Measurements from ENCODE around the gene NENF. TPM values are rescaled to one million over a fixed set of nuclear protein-coding genes. Genes with fewer than 3 reads are reported as not detected.

The NENF gene
- total RNA-seq, 1 experiment from 2014 or later = 72.4 TPM

- POLR2A ChIA-PET = interaction anchor here (0.8 kb wide), 1 partner anchor 753 kb away, joined by 3 read pairs; no protein-coding TSS in a partner anchor
- in situ Hi-C loops (cut with HindIII; ENCODE audit: low pct_unique_long_range_greater_than_20kb, low sequenced_read_pairs) (no loop called here), intact Hi-C loops (cut with micrococcal nuclease; ENCODE audit: unreplicated experiment) (loop anchor here (5.0 kb wide), 1 partner anchor 109 kb away; no protein-coding TSS in a partner anchor)
- no peaks in the 10 kb centered on the region for H3K27me3 ChIP-seq (ENCODE audit: control insufficient read depth, insufficient read depth, low read length)
- BruUV-seq (replicated peaks) = no TSS peak
- H3K4me3 ChIP-seq (ENCODE audit: low read depth in 2 of 2, low read length in 2 of 2) = no peak overlapping the region
- H3K4me1 ChIP-seq (ENCODE audit: control insufficient read depth, insufficient read depth, low read length) = peaks cover 28% of the 10 kb centered on the region
- no peak for ATAC-seq
- H3K36me3 ChIP-seq (ENCODE audit: control insufficient read depth, insufficient read depth, low read length) = no peaks in the 10 kb centered on the region
- H3K27ac ChIP-seq (ENCODE audit: low read length) = peak overlapping the region; percentile 59; the same call in 1 of the 2 replicates
- CTCF ChIA-PET = no interaction called here
- no peak for DNase-seq (ENCODE audit: low read depth, low spot score)
- TF ChIP-seq POLR2AphosphoS5 (IDR thresholded peaks at IDR 0.05; ENCODE audit: low read depth, low read length) (no peak), CTCF (IDR thresholded peaks at IDR 0.05) (no peak), TCF7L2 (IDR thresholded peaks at IDR 0.05; ENCODE audit: low read depth, low read length) (no peak), SIN3A (IDR thresholded peaks at IDR 0.05; ENCODE audit: borderline replicate concordance, insufficient read depth, low read depth, low read length) (no peak)
- TF ChIP-seq, protein P1, sequence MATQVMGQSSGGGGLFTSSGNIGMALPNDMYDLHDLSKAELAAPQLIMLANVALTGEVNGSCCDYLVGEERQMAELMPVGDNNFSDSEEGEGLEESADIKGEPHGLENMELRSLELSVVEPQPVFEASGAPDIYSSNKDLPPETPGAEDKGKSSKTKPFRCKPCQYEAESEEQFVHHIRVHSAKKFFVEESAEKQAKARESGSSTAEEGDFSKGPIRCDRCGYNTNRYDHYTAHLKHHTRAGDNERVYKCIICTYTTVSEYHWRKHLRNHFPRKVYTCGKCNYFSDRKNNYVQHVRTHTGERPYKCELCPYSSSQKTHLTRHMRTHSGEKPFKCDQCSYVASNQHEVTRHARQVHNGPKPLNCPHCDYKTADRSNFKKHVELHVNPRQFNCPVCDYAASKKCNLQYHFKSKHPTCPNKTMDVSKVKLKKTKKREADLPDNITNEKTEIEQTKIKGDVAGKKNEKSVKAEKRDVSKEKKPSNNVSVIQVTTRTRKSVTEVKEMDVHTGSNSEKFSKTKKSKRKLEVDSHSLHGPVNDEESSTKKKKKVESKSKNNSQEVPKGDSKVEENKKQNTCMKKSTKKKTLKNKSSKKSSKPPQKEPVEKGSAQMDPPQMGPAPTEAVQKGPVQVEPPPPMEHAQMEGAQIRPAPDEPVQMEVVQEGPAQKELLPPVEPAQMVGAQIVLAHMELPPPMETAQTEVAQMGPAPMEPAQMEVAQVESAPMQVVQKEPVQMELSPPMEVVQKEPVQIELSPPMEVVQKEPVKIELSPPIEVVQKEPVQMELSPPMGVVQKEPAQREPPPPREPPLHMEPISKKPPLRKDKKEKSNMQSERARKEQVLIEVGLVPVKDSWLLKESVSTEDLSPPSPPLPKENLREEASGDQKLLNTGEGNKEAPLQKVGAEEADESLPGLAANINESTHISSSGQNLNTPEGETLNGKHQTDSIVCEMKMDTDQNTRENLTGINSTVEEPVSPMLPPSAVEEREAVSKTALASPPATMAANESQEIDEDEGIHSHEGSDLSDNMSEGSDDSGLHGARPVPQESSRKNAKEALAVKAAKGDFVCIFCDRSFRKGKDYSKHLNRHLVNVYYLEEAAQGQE (IDR thresholded peaks at IDR 0.05; ENCODE audit: insufficient read depth in 1 of 2, low read depth in 2 of 2, low read length in 1 of 2) = no peak
- no peaks in the 10 kb centered on the region for H3K9me3 ChIP-seq (ENCODE audit: control insufficient read depth, insufficient read depth, low read depth, low read length)
Observed at GRCh38 chr1:212487774-212488435, 55.2 kb downstream of the NENF start.

DNA sequence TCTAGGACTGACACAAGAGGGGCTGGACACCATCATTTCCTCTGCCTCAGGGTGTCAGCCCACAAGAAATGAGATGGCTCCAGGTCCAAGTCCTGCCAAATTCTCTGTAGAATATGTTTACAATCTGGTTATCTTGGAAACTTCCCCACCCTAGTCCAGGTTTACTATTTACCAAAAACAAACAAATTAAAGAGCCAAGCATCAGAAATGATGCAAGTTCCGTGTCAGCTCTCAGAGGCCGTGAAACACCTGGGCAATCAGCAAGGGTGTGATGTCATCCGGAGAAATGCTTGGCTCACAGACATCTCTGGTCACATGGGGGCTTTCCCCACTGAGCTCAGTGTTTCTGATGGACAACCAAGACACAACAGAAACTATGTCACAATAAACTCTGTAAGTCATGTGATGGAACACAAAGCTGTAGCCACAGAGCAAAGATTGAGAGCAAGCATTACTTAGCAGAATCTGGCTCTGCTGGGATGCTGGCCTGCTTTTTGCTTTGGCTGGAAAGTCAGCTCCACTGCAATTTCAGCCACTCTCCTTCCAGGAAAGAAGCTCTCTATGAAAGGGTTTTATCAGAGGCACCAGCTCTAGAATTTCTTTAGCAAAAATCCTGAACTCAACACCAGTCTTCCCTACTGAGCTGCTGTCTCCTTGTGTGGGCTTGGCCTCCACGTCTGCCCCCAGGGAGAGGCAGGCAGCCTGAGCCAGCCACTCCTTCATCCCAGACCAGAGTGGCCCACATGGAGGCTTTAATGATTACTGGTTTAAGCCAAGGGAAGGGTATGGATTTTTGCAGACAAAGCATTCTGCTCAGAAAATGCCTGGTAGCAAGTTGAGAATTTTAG lies 55.9 kb downstream of the NENF start:
- no TSS peak for BruUV-seq (replicated peaks)
- Histone ChIP-seq H3K36me3 (ENCODE audit: control insufficient read depth, insufficient read depth, low read length) (no peaks in the 10 kb centered on the region), H3K9me3 (ENCODE audit: control insufficient read depth, insufficient read depth, low read depth, low read length) (no peaks in the 10 kb centered on the region), H3K4me3 (ENCODE audit: low read depth in 2 of 2, low read length in 2 of 2) (no peak overlapping the region), H3K27ac (ENCODE audit: low read length) (peak overlapping the region; percentile 59; the same call in 1 of the 2 replicates), H3K27me3 (ENCODE audit: control insufficient read depth, insufficient read depth, low read length) (no peaks in the 10 kb centered on the region), H3K4me1 (ENCODE audit: control insufficient read depth, insufficient read depth, low read length) (peaks cover 28% of the 10 kb centered on the region)
- in situ Hi-C loops (cut with HindIII; ENCODE audit: low pct_unique_long_range_greater_than_20kb, low sequenced_read_pairs) = no loop called here
- DNase-seq (ENCODE audit: low read depth, low spot score) (peak; percentile 80), ATAC-seq (no peak)
- POLR2A ChIA-PET = interaction anchor here (0.6 to 0.8 kb wide), 2 partner anchors 154 to 754 kb away, joined by 3 to 6 read pairs; no protein-coding TSS in a partner anchor
- intact Hi-C loops (cut with micrococcal nuclease; ENCODE audit: unreplicated experiment) = loop anchor here (5.0 kb wide), 1 partner anchor 109 kb away; no protein-coding TSS in a partner anchor
- CTCF ChIA-PET = no interaction called here
- no peak for TF ChIP-seq POLR2AphosphoS5 (IDR thresholded peaks at IDR 0.05; ENCODE audit: low read depth, low read length)
- TF ChIP-seq, protein P1 (IDR thresholded peaks at IDR 0.05; ENCODE audit: insufficient read depth in 1 of 2, low read depth in 2 of 2, low read length in 1 of 2) = no peak
- TF ChIP-seq TCF7L2 (IDR thresholded peaks at IDR 0.05; ENCODE audit: low read depth, low read length) = peak; percentile 59; the same call in 1 of the 2 replicates
- TF ChIP-seq SIN3A (IDR thresholded peaks at IDR 0.05; ENCODE audit: borderline replicate concordance, insufficient read depth, low read depth, low read length) = no peak
- TF ChIP-seq CTCF (IDR thresholded peaks at IDR 0.05) = no peak
